Anterior cingulate cortex (tissue), 58 donors: Measurements from ENCODE around the gene CSTA.

Experiments
- DNase-seq, 58 donors: peaks; one replicate each; lab custom pipeline; 2025; lab: John Stamatoyannopoulos, UW

The CSTA gene

GRCh38 chr3:122366379-122366749 is 41.3 kb downstream of the CSTA start:
- DNase-seq, result no peak

DNA sequence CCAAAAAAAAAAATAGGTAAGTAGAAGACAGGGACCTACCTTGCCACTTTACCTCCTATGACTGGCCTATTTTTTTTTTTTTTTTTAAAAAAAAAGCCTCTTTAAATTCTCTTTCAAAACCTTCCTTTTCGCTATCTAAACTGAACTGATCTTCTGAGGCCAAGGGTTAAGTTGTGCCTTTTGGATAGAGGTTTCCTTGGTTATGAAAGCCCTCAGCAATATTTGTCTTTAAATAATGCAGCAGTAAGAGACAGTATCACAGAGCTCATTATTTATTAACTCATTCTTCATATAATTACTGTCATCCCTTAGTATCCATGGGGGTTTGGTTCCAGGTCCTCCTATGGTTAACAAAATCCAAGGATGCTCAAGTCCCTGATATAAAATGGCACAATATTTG is 49.0 kb downstream of the CSTA start:
- no peak for DNase-seq

GRCh38 chr3:122377975-122378374 is 52.9 kb downstream of the CSTA start:
- DNase-seq, result no peak

DNA sequence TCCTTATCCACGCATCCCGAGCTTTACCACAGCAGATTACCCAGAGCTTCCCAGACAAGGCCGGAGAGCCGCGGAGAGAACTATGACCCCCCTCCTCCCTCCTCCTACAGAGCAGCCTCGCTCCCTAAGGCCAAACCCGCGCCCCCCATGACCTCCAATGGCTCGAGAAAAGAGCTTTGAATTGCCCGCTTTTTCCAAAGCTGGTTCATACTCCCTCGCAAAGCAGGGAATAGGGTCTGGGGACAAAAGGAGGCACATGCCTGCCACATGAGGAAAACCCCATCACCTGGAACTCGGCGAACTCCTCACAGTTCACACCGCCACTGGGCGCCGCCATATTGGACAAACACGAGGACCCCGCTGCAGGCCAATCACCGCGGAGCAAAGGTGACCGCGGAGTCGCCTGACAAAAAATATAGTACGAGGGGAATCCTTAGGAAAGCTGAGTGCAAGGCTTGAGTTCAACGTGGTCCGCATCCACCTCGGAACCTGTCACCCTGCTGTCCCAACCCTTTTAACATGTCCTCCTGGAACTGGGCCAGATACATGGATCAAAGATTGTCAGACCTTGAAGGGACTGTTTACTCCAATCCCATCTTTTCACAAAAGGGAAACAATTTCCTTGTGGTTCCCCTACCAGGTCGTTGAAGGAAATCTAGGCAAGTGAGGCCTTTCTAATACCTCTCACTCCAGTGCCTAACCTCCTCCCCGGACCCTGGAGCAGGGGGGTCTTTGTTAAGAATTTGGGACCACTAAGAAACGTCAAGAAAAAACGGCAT is 58.0 kb downstream of the CSTA start, which contains the start of gene MIX23:
Gene MIX23 (minus strand): TSS at position 344 of the 779 bp plus-strand sequence. CDS start 7 bp downstream, at position 337.
- peak; percentile 33 to 89 (median 76) for DNase-seq

- peak; percentile 51 to 95 (median 90) for DNase-seq
Observed at GRCh38 chr3:122383771-122384697, 59.0 kb downstream of the CSTA start, which contains the start of gene FAM162A. FAM162A (plus strand) TSS chr3:122384182; CDS start chr3:122384266, 84 bp downstream.

DNA sequence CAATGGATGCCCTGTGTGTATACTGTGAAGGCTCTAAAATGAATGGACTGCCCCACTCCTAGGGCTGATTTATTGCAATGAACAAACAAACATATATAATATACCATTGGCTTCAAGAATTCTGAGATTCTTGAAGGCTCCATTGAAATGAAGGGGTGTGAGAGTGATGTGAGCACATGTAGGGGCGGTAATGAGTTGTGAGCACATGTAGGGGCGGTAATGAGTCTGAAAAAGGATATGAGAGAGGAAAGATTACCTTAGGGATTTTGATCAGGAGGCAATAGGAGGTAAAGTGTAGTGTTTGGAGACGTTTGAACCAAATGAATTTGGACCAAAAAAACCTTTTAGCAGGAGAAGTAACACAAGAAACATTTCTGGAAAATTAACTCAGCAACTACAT is 62.7 kb downstream of the CSTA start:
- DNase-seq, result no peak

GRCh38 chr3:122389197-122389596 is 64.1 kb downstream of the CSTA start:
- no peak for DNase-seq

GRCh38 chr3:122389892-122390291 is 64.8 kb downstream of the CSTA start:
- no peak for DNase-seq

DNA sequence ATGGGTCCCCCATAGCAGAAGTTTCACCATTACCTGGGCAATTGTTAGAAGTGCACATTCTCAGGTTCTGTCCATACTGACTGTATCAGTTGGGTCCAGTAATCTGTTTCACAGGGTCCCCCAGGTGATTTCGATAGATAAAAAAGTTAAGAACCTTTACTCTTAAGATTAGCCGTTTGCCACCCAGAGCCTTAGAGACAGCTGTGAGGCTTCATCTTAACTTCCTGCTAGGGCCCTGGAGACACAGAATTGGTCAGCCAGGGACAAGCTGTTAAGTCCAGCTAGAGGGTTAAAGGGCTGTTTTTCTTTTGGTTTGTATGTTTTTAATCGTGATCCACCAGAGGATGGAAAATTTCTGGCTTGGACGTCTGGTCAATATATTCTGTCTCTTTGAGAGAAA is 65.6 kb downstream of the CSTA start:
- no peak for DNase-seq
